SK-N-SH (cell line): Measurements from ENCODE around the gene SPINT3. TPM values are rescaled to one million over a fixed set of nuclear protein-coding genes. Genes with fewer than 3 reads are reported as not detected.

ENCODE experiments used
- CTCF ChIA-PET: fragments of 300-600, 350-600 bp; formaldehyde crosslinking; extraction: SDS; loops from one replicate; lab custom pipeline; 2021; lab: Yijun Ruan, JAX
- POLR2A ChIA-PET: fragments of 350-600 bp; sonication (Branson Sonifier 250); formaldehyde crosslinking; extraction: SDS; loops from one replicate; lab custom pipeline; 2020; ENCODE audit warnings: antibody characterized with exemption, inconsistent platforms; lab: Yijun Ruan, JAX
- DNase-seq: peaks from one replicate; pipeline ENCODE4 v3.0.0; 2012
- H2AFZ ChIP-seq: fragments of 200-600 bp; sonication (generic); 2 replicates; pipeline ENCODE4 v1.8.1; 2016; ENCODE audit warnings: antibody characterized with exemption, mild to moderate bottlenecking, low read depth
- H3F3A ChIP-seq: fragments of 200-600 bp; sonication (generic); replicated peaks from 2 replicates; pipeline ENCODE3; 2016; ENCODE audit warnings: antibody characterized with exemption, mild to moderate bottlenecking; ENCODE audit not compliant: insufficient read depth
- H3K27ac ChIP-seq, 2 experiments: fragments of 200-500 bp in 1 of 2; fragments of 200-600 bp in 1 of 2; sonication (Bioruptor generic) in 1 of 2; sonication (generic), shearing (Covaris generic) in 1 of 2; 2 replicates each; pipeline versions ENCODE4 v1.5.1 to v1.6.1; 2014 to 2016; ENCODE audit warnings: low read depth in 2 of 2, inconsistent platforms in 1 of 2, low read length in 1 of 2, mild to moderate bottlenecking in 1 of 2, mixed read lengths in 1 of 2
- H3K27me3 ChIP-seq: fragments of 200-600 bp; sonication (generic), shearing (Covaris generic); 2 replicates; pipeline ENCODE4 v1.6.1; 2016; ENCODE audit warnings: mixed run types; ENCODE audit not compliant: insufficient read depth
- H3K36me3 ChIP-seq, 2 experiments: fragments of 200-500 bp in 1 of 2; fragments of 200-600 bp in 1 of 2; sonication (Bioruptor generic) in 1 of 2; sonication (generic) in 1 of 2; replicated peaks in 1 of 2; 2 replicates each; pipeline versions ENCODE3 to v1.5.1; 2014 to 2016; ENCODE audit warnings: low read length in 1 of 2, mild to moderate bottlenecking in 1 of 2; ENCODE audit not compliant: insufficient read depth in 2 of 2, control insufficient read depth in 1 of 2
- H3K4me1 ChIP-seq, 2 experiments: fragments of 200-500 bp in 1 of 2; fragments of 200-600 bp in 1 of 2; sonication (Bioruptor generic) in 1 of 2; sonication (generic), shearing (Covaris generic) in 1 of 2; 2 replicates each; pipeline versions ENCODE4 v1.5.1 to v1.6.1; 2014 to 2016; ENCODE audit warnings: low read depth in 1 of 2, low read length in 1 of 2, mixed run types in 1 of 2; ENCODE audit not compliant: insufficient read depth in 2 of 2, control insufficient read depth in 1 of 2
- H3K4me2 ChIP-seq: fragments of 200-600 bp; sonication (generic), shearing (Covaris generic); 2 replicates; pipeline ENCODE4 v1.6.1; 2017; ENCODE audit warnings: mixed run types
- H3K4me3 ChIP-seq, 2 experiments: fragments of 200-500 bp in 1 of 2; fragments of 200-600 bp in 1 of 2; sonication (Bioruptor generic) in 1 of 2; sonication (generic), shearing (Covaris generic) in 1 of 2; 2 replicates each; pipeline versions ENCODE4 v1.5.1 to v1.8.1; 2014 to 2016; ENCODE audit warnings: low read depth in 2 of 2, inconsistent platforms in 1 of 2, low read length in 1 of 2, mild to moderate bottlenecking in 1 of 2, mixed read lengths in 1 of 2, moderate library complexity in 1 of 2
- H3K79me2 ChIP-seq: fragments of 200-600 bp; sonication (generic); 2 replicates; pipeline ENCODE4 v1.8.1; 2017; ENCODE audit warnings: mild to moderate bottlenecking; ENCODE audit not compliant: insufficient read depth
- H3K9ac ChIP-seq: fragments of 200-600 bp; sonication (generic); 2 replicates; pipeline ENCODE4 v1.6.1; 2017; ENCODE audit warnings: mixed run types
- H3K9me2 ChIP-seq: fragments of 200-600 bp; sonication (generic); 2 replicates; pipeline ENCODE4 v1.6.1; 2017; ENCODE audit warnings: mixed run types
- H3K9me3 ChIP-seq: fragments of 200-600 bp; sonication (generic); 2 replicates; pipeline ENCODE4 v1.6.1; 2017; ENCODE audit warnings: mixed run types, mild to moderate bottlenecking, moderate library complexity
- H4K20me1 ChIP-seq: fragments of 200-600 bp; sonication (generic); 2 replicates; pipeline ENCODE4 v1.6.1; 2017; ENCODE audit warnings: mild to moderate bottlenecking, mixed run types; ENCODE audit not compliant: insufficient read depth
- ELF1 ChIP-seq: IDR thresholded peaks from 2 replicates; pipeline ENCODE4 v1.4.0; 2012
- EZH2phosphoT487 ChIP-seq: fragments of 200-600 bp; sonication (generic); IDR thresholded peaks from 2 replicates; pipeline ENCODE4 v1.6.1; 2017; ENCODE audit warnings: low read depth, mixed run types, mild to moderate bottlenecking, antibody characterized with exemption, moderate library complexity, borderline replicate concordance
- FOSL2 ChIP-seq: IDR thresholded peaks from 2 replicates; pipeline ENCODE4 v1.4.0; 2012; ENCODE audit warnings: low read depth, mild to moderate bottlenecking, moderate library complexity, borderline replicate concordance
- FOXJ3 ChIP-seq: sonication (generic); formaldehyde crosslinking; IDR thresholded peaks from 2 replicates; pipeline ENCODE4 v1.5.1; 2020; ENCODE audit warnings: mild to moderate bottlenecking, missing genetic modification reagents
- FOXM1 ChIP-seq: IDR thresholded peaks from 2 replicates; pipeline ENCODE4 v1.4.0; 2012; ENCODE audit warnings: low read depth, mild to moderate bottlenecking
- MEF2A ChIP-seq: IDR thresholded peaks from 2 replicates; pipeline ENCODE4 v1.4.0; 2012; ENCODE audit warnings: low read depth, borderline replicate concordance
- NFIC ChIP-seq: IDR thresholded peaks from 2 replicates; pipeline ENCODE4 v1.4.0; 2012; ENCODE audit warnings: borderline replicate concordance
- POLR2AphosphoS5 ChIP-seq: IDR thresholded peaks from 2 replicates; pipeline ENCODE4 v1.6.1; 2012; ENCODE audit warnings: low read depth, low read length
- RCOR1 ChIP-seq: fragments of 150-350 bp; IDR thresholded peaks from 2 replicates; pipeline ENCODE4 v1.6.1; 2017; ENCODE audit warnings: antibody characterized with exemption, low read length
- RFX5 ChIP-seq: IDR thresholded peaks from 2 replicates; pipeline ENCODE4 v1.6.1; 2012; ENCODE audit warnings: mild to moderate bottlenecking, improper control_type of control experiment, low read length
- RXRA ChIP-seq: IDR thresholded peaks from 2 replicates; pipeline ENCODE4 v1.4.0; 2012; ENCODE audit warnings: low read depth, mild to moderate bottlenecking, borderline replicate concordance
- WGBS: methylation state at CpG from one replicate; pipeline ENCODE4 v1.1.6; 2017; ENCODE audit warnings: low lambda C conversion rate; 5-methylcytosine and 5-hydroxymethylcytosine counted together
- polyA plus RNA-seq, 3 experiments: library from polyadenylated mRNA; depleted of rRNA; stranded (reverse); fragments of >200 nt; gene quantifications; 2 replicates each; pipeline ENCODE4 v1.2.3, GENCODE V29; 2012
- TF ChIP-seq, protein P1 (sequence below): fragments of 150-350 bp; IDR thresholded peaks from 2 replicates; pipeline ENCODE4 v1.6.1; 2016; ENCODE audit warnings: mild to moderate bottlenecking, low read depth, low read length
- TF ChIP-seq, protein P2 (sequence below): IDR thresholded peaks from 2 replicates; pipeline ENCODE4 v1.4.0; 2012; ENCODE audit warnings: low read depth, borderline replicate concordance
- TF ChIP-seq, protein P3 (sequence below): fragments of 200-600 bp; sonication (generic); IDR thresholded peaks from 2 replicates; pipeline ENCODE4 v1.6.1; 2017; ENCODE audit warnings: antibody characterized with exemption, mild to moderate bottlenecking, moderate library complexity

SPINT3 gene
- polyA plus RNA-seq, 1 of the 3 experiments (the other 2 are of a cell fraction) = not detected

GRCh38 chr20:45539382-45539781, 24.0 kb upstream of the SPINT3 start, which contains the start of gene WFDC6:
WFDC6 (minus strand) TSS chr20:45539482; CDS start chr20:45539407, 75 bp downstream.
- WGBS = no CpG with 5 or more reads among the region's 2 CpGs
- Histone ChIP-seq H2AFZ (no peak within 1 kb of the TSS), H3K9me2 (no peaks in the 10 kb centered on the region), H3K4me1 (no peaks in the 10 kb centered on the region), H3K27me3 (peaks cover 30% of the 10 kb centered on the region), H4K20me1 (no peaks in the 10 kb centered on the region), H3K4me2 (no peak within 1 kb of the TSS), H3K27ac (no peak within 1 kb of the TSS), H3K4me3 (no peak within 1 kb of the TSS), H3F3A (no peaks in the 10 kb centered on the region), H3K9ac (no peak within 1 kb of the TSS), H3K36me3 (no peaks in the 10 kb centered on the region), H3K79me2 (no peaks in the 10 kb centered on the region), H3K9me3 (no peaks in the 10 kb centered on the region)
- POLR2A ChIA-PET = no interaction called here
- no peak for DNase-seq
- CTCF ChIA-PET = interaction anchor here (0.8 kb wide), 1 partner anchor 38 kb away, joined by 3 read pairs; no protein-coding TSS in a partner anchor
- TF ChIP-seq MEF2A (no peak), FOXM1 (no peak), EZH2phosphoT487 (no peak), ELF1 (no peak), FOSL2 (no peak), RCOR1 (no peak), FOXJ3 (CRISPR knock-in tag) (no peak), POLR2AphosphoS5 (no peak), RXRA (no peak), RFX5 (no peak), NFIC (no peak)
- TF ChIP-seq, protein P1, sequence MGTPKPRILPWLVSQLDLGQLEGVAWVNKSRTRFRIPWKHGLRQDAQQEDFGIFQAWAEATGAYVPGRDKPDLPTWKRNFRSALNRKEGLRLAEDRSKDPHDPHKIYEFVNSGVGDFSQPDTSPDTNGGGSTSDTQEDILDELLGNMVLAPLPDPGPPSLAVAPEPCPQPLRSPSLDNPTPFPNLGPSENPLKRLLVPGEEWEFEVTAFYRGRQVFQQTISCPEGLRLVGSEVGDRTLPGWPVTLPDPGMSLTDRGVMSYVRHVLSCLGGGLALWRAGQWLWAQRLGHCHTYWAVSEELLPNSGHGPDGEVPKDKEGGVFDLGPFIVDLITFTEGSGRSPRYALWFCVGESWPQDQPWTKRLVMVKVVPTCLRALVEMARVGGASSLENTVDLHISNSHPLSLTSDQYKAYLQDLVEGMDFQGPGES = no peak
- TF ChIP-seq, protein P2, sequence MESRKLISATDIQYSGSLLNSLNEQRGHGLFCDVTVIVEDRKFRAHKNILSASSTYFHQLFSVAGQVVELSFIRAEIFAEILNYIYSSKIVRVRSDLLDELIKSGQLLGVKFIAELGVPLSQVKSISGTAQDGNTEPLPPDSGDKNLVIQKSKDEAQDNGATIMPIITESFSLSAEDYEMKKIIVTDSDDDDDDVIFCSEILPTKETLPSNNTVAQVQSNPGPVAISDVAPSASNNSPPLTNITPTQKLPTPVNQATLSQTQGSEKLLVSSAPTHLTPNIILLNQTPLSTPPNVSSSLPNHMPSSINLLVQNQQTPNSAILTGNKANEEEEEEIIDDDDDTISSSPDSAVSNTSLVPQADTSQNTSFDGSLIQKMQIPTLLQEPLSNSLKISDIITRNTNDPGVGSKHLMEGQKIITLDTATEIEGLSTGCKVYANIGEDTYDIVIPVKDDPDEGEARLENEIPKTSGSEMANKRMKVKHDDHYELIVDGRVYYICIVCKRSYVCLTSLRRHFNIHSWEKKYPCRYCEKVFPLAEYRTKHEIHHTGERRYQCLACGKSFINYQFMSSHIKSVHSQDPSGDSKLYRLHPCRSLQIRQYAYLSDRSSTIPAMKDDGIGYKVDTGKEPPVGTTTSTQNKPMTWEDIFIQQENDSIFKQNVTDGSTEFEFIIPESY = no peak
- TF ChIP-seq, protein P3, sequence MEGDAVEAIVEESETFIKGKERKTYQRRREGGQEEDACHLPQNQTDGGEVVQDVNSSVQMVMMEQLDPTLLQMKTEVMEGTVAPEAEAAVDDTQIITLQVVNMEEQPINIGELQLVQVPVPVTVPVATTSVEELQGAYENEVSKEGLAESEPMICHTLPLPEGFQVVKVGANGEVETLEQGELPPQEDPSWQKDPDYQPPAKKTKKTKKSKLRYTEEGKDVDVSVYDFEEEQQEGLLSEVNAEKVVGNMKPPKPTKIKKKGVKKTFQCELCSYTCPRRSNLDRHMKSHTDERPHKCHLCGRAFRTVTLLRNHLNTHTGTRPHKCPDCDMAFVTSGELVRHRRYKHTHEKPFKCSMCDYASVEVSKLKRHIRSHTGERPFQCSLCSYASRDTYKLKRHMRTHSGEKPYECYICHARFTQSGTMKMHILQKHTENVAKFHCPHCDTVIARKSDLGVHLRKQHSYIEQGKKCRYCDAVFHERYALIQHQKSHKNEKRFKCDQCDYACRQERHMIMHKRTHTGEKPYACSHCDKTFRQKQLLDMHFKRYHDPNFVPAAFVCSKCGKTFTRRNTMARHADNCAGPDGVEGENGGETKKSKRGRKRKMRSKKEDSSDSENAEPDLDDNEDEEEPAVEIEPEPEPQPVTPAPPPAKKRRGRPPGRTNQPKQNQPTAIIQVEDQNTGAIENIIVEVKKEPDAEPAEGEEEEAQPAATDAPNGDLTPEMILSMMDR = no peak
